Renal cortex interstitium (tissue), 11 donors: ENCODE measurements around the gene ATP6AP2. TPM values are rescaled to one million over a fixed set of nuclear protein-coding genes. Genes with fewer than 3 reads are reported as not detected.

Source experiments
- DNase-seq, 11 donors: peaks; one replicate each; pipeline ENCODE4 v3.0.0-alpha.2; 2013; ENCODE audit warnings: low read depth in 9 of 11, low spot score in 4 of 11; ENCODE audit errors: extremely low read depth in 1 of 11
- polyA plus RNA-seq, 3 donors: library from polyadenylated mRNA; unstranded; fragments of 120-200 nt; gene quantifications; one replicate each; pipeline ENCODE4 v1.2.1, GENCODE V29; 2013; ENCODE audit not compliant: insufficient read length in 3 of 3

Gene ATP6AP2
- polyA plus RNA-seq, 3 donors: 173 to 196 (median 185) TPM

GRCh38 chrX:40615976-40616375, 35.2 kb downstream of the ATP6AP2 start:
- DNase-seq: no peak

GRCh38 chrX:40617566-40617965, 36.8 kb downstream of the ATP6AP2 start:
- no peak for DNase-seq

- no peak for DNase-seq
Measured at GRCh38 chrX:40622479-40623138, 41.8 kb downstream of the ATP6AP2 start.

- DNase-seq: no peak
Measured at GRCh38 chrX:40623139-40623536, 42.4 kb downstream of the ATP6AP2 start, which contains the start of gene MPC1L. Gene MPC1L (plus strand): TSS chrX:40623428. CDS start chrX:40623566, 138 bp downstream.

GRCh38 chrX:40623665-40624064, 42.9 kb downstream of the ATP6AP2 start:
- no peak for DNase-seq

- DNase-seq: no peak
Measured at GRCh38 chrX:40625294-40625693, 44.5 kb downstream of the ATP6AP2 start.

- no peak for DNase-seq
Measured at GRCh38 chrX:40628506-40628905, 47.7 kb downstream of the ATP6AP2 start.

GRCh38 chrX:40632199-40632598, 51.4 kb downstream of the ATP6AP2 start:
- DNase-seq: no peak

GRCh38 chrX:40637687-40638086, 56.9 kb downstream of the ATP6AP2 start:
- DNase-seq: no peak

GRCh38 chrX:40644176-40644575, 63.4 kb downstream of the ATP6AP2 start:
- no peak for DNase-seq

GRCh38 chrX:40644821-40645358, 64.1 kb downstream of the ATP6AP2 start:
- no peak for DNase-seq

- DNase-seq: no peak
Measured at GRCh38 chrX:40646489-40647306, 65.9 kb downstream of the ATP6AP2 start.

GRCh38 chrX:40647307-40648197, 66.8 kb downstream of the ATP6AP2 start, which contains the start of gene CXorf38:
Gene CXorf38 (minus strand): TSS chrX:40647561. CDS start chrX:40647520, 41 bp downstream.
- peak; percentile 69 to 86 (median 82) for DNase-seq

GRCh38 chrX:40651620-40652223, 71.0 kb downstream of the ATP6AP2 start:
- peak in 5 of 11 donors; percentile 43 to 67 (median 58) for DNase-seq

GRCh38 chrX:40652664-40653063, 71.9 kb downstream of the ATP6AP2 start:
- no peak for DNase-seq

- no peak for DNase-seq
Measured at GRCh38 chrX:40653535-40653934, 72.8 kb downstream of the ATP6AP2 start.
